ENCODE results near the gene VEGFB.
A peak's percentile ranks its signal among the peaks of the same experiment; 100 is the strongest.

Gene VEGFB

GRCh38 chr11:64233913-64234586 is at the start of gene VEGFB:
TSS of gene VEGFB (plus strand) at chr11:64234584. CDS start at chr11:64234834, 250 bp downstream.
- peak; percentile 76 to 86 for DNase-seq

- no peak for DNase-seq
Observed at GRCh38 chr11:64185175-64185692, 49.1 kb upstream of the VEGFB start.

GRCh38 chr11:64185693-64186491 is 48.5 kb upstream of the VEGFB start, which contains the start of gene STIP1:
TSS of gene STIP1 (plus strand) at chr11:64186171. CDS start at chr11:64186262, 91 bp downstream.
- DNase-seq: peak; percentile 100

GRCh38 chr11:64186492-64187165 is 47.8 kb upstream of the VEGFB start:
- peak; percentile 39 to 58 for DNase-seq

GRCh38 chr11:64192434-64192833 is 42.0 kb upstream of the VEGFB start:
- DNase-seq: no peak

- DNase-seq: no peak
Observed at GRCh38 chr11:64196626-64197025, 37.8 kb upstream of the VEGFB start.

GRCh38 chr11:64198511-64198910 is 35.9 kb upstream of the VEGFB start:
- no peak for DNase-seq

- no peak for DNase-seq
Observed at GRCh38 chr11:64201543-64201942, 32.8 kb upstream of the VEGFB start.

GRCh38 chr11:64202992-64203391 is 31.4 kb upstream of the VEGFB start:
- DNase-seq: no peak

GRCh38 chr11:64203421-64204079 is 30.8 kb upstream of the VEGFB start:
- DNase-seq: no peak

GRCh38 chr11:64204080-64204440 is 30.3 kb upstream of the VEGFB start:
- DNase-seq: no peak

- peak; percentile 87 to 91 for DNase-seq
Observed at GRCh38 chr11:64204464-64204989, 29.9 kb upstream of the VEGFB start.

GRCh38 chr11:64206457-64207255 is 27.7 kb upstream of the VEGFB start, which contains the start of gene FERMT3:
TSS of gene FERMT3 (plus strand) at chr11:64206721. CDS start at chr11:64207365, 644 bp downstream.
- peak; percentile 65 to 78 for DNase-seq

- DNase-seq: peak; percentile 73 to 80
Observed at GRCh38 chr11:64207256-64208085, 26.9 kb upstream of the VEGFB start.

- no peak for DNase-seq
Observed at GRCh38 chr11:64208086-64208795, 26.1 kb upstream of the VEGFB start.

GRCh38 chr11:64208796-64209562 is 25.4 kb upstream of the VEGFB start:
- no peak for DNase-seq

GRCh38 chr11:64209563-64209843 is 24.9 kb upstream of the VEGFB start:
- no peak for DNase-seq

GRCh38 chr11:64210301-64211020 is 23.9 kb upstream of the VEGFB start:
- DNase-seq: no peak

All from CD4-positive, alpha-beta T cell treated with Interferon alpha-2 for 1 hour (primary cell).